Fibroblast of the aortic adventitia (primary cell): ENCODE data around the gene INAFM2. TPM values are rescaled to one million over a fixed set of nuclear protein-coding genes. Genes with fewer than 3 reads are reported as not detected.

Source experiments
- DNase-seq: peaks from one replicate; pipeline ENCODE4 v3.0.0-alpha.2; 2010; ENCODE audit warnings: low read depth
- H3K4me3 ChIP-seq: 2 replicates; pipeline ENCODE4 v1.5.1; 2011; ENCODE audit warnings: low read depth, mild to moderate bottlenecking, control low read depth, low read length, moderate library complexity
- total RNA-seq: library from RNA; depleted of rRNA; stranded (reverse); fragments of >200 nt; gene quantifications from 2 replicates; pipeline ENCODE4 v1.2.3, GENCODE V29; 2012; ENCODE audit warnings: low replicate concordance
- TF ChIP-seq, protein P1 (sequence below): IDR thresholded peaks from 2 replicates; pipeline ENCODE4 v1.5.1; 2011; ENCODE audit warnings: mild to moderate bottlenecking, low read length, control low read depth, inconsistent platforms; ENCODE audit not compliant: insufficient read depth

The INAFM2 gene
- total RNA-seq, 1 donor: 8.9 TPM

- DNase-seq: no peak
- TF ChIP-seq, protein P1, sequence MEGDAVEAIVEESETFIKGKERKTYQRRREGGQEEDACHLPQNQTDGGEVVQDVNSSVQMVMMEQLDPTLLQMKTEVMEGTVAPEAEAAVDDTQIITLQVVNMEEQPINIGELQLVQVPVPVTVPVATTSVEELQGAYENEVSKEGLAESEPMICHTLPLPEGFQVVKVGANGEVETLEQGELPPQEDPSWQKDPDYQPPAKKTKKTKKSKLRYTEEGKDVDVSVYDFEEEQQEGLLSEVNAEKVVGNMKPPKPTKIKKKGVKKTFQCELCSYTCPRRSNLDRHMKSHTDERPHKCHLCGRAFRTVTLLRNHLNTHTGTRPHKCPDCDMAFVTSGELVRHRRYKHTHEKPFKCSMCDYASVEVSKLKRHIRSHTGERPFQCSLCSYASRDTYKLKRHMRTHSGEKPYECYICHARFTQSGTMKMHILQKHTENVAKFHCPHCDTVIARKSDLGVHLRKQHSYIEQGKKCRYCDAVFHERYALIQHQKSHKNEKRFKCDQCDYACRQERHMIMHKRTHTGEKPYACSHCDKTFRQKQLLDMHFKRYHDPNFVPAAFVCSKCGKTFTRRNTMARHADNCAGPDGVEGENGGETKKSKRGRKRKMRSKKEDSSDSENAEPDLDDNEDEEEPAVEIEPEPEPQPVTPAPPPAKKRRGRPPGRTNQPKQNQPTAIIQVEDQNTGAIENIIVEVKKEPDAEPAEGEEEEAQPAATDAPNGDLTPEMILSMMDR: no peak
- H3K4me3 ChIP-seq: no peak overlapping the region
Measured at GRCh38 chr15:40298216-40298935, 25.1 kb upstream of the INAFM2 start.

GRCh38 chr15:40300367-40300766 lies 23.1 kb upstream of the INAFM2 start:
- no peak for DNase-seq
- TF ChIP-seq, protein P1: no peak
- H3K4me3 ChIP-seq: no peak overlapping the region

DNA sequence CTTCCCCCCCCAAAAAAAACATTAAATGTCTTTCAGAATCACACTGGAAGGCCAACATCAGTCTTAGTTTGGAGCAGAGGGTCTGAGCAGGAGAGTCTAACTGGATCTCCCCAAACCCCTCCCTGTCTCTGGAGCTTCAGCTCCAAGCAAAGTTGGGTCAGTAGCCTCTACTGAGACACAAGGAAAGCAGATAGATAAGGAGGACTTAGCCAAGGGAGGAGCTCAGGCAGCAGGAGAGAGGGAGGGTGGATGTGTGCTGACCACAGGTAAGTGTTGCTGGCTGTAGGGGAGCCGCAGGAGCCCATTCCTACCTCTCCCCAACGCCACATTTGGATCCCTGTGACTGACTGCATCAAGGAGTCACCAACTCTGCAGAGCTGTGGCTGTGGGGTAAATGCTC lies 22.7 kb upstream of the INAFM2 start:
- DNase-seq: no peak
- no peak overlapping the region for H3K4me3 ChIP-seq
- TF ChIP-seq, protein P1: no peak

DNA sequence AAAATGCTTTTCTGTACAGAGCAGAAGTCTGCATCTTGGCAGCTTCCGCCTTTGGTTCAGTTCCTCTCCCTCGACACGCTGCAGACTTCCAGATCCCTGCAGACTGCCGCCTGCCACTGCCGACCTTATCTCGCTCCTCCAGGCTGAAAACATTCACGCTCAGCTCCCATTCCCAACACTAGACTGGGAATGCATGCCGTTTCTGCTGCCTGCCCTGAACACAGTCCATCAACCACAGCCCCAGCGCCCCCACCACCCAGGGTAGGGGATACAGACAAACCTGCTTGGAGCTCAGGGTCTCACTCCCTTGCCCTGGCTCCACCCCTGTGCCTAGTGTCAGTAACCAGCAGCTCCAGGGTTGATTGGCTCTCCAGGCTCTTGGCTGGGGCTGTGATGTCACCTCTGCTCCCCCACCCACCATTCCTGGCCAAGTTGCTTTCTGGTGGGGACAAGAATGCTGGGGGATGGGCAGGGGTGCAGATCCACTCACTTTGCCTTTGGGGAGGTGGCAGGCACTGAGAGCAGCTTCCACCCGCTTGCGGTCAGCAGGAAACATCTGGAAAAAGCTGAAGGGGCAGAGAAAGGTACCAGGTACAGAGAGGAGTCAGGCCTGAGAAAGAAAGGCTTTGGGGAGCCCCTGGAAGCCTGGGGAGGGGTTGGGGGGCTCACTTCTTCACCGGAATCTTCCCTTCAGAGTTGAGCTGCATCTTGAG lies 21.9 kb upstream of the INAFM2 start:
- H3K4me3 ChIP-seq: no peak overlapping the region
- peak; percentile 24 for DNase-seq
- TF ChIP-seq, protein P1: no peak

DNA sequence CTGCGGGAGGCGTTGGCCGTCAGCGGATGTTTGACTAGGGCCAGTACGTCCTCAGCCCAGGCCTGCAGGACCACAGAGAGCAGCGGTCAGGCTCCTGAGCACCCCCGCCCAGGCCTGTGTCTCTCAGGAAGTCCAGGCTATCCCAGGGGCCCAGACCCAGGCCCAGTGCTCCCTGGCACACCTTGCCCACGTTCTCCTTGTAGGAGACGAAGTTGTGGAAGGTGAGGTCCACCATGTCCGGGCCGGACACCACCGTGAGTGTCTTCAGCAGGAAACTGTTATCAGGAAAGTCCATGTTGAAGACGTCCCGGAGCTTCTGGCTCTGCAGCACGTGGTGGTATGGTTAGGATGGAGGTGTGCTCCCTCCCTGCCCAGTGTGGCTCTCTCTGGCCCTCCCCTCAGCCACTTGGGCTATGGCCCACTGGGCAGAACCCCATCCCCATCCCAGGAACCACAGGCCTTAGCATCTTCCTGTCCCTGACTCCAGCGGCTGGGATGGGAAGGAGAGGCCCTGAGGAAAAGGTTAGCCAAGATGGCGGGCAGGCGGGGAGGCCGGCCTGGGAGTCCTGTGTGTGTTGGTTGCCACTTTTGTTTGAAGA lies 21.1 kb upstream of the INAFM2 start:
- TF ChIP-seq, protein P1: no peak
- DNase-seq: no peak

GRCh38 chr15:40302981-40303380 lies 20.5 kb upstream of the INAFM2 start:
- no peak for DNase-seq
- TF ChIP-seq, protein P1: no peak
- no peak overlapping the region for H3K4me3 ChIP-seq

More for the DNA sequence above, 21.1 kb upstream of the INAFM2 start:
- H3K4me3 ChIP-seq: no peak overlapping the region
